Measurements from ENCODE around the gene TBC1D26. TPM values are rescaled to one million over a fixed set of nuclear protein-coding genes. Genes with fewer than 3 reads are reported as not detected.

Gene TBC1D26
- total and polyA plus RNA-seq, 2 of the 4 experiments (the other 2 are of a cell fraction) = 0.02 TPM; not detected in 1

GRCh38 chr17:15779119-15779518, 47.0 kb downstream of the TBC1D26 start:
- Histone ChIP-seq H3K36me3 (ENCODE audit: control insufficient read depth, insufficient read depth, low read length) (no peaks in the 10 kb centered on the region), H3K14ac (replicated peaks; ENCODE audit: low read depth, low read length) (no peak overlapping the region), H3K27ac (ENCODE audit: insufficient read depth, low read length) (no peak overlapping the region), H3K4me2 (ENCODE audit: low read depth, low read length) (no peak overlapping the region), H3K9me1 (ENCODE audit: insufficient read depth, low read length) (no peaks in the 10 kb centered on the region), H2BK5ac (ENCODE audit: low read depth, low read length, poor library complexity, severe bottlenecking) (no peak overlapping the region), H2AK9ac (replicated peaks; ENCODE audit: low read depth, low read length, poor library complexity) (no peak overlapping the region), H3K27me3 (ENCODE audit: control insufficient read depth, insufficient read depth, low read length) (no peaks in the 10 kb centered on the region; the same call in 1 of the 2 replicates), H2AK5ac (ENCODE audit: low read depth, low read length) (no peak overlapping the region), H3K56ac (ENCODE audit: extremely low read depth, insufficient read depth, low read length) (no peak overlapping the region), H3K9ac (ENCODE audit: low read depth, low read length) (no peak overlapping the region), H3K23ac (ENCODE audit: low read depth, low read length) (no peak overlapping the region), H2BK20ac (ENCODE audit: low read depth, low read length) (no peak overlapping the region), H4K5ac (ENCODE audit: low read depth, low read length) (no peak overlapping the region), H3K4ac (ENCODE audit: low read depth, low read length) (no peak overlapping the region), H3K79me1 (ENCODE audit: low read depth in 1 of 2, low read length in 2 of 2) (no peaks in the 10 kb centered on the region), H3K4me1 (ENCODE audit: control insufficient read depth, insufficient read depth, low read length) (no peaks in the 10 kb centered on the region), H4K20me1 (ENCODE audit: insufficient read depth, low read length) (no peaks in the 10 kb centered on the region), H4K8ac (ENCODE audit: low read depth in 2 of 2, low read length in 2 of 2) (no peak overlapping the region), H2AFZ (replicated peaks; ENCODE audit: low read length, poor library complexity) (no peak overlapping the region), H3K4me3 (ENCODE audit: insufficient read depth, low read depth, low read length) (no peak overlapping the region), H2BK120ac (ENCODE audit: low read depth, low read length) (no peak overlapping the region), H2BK15ac (ENCODE audit: low read depth, low read length) (no peak overlapping the region), H3K18ac (ENCODE audit: low read depth, low read length) (no peak overlapping the region), H4K91ac (ENCODE audit: insufficient read depth, low read depth, low read length) (no peak overlapping the region), H3K9me3 (ENCODE audit: control insufficient read depth, insufficient read depth, low read length) (peaks cover 3% of the 10 kb centered on the region; the same call in 1 of the 2 replicates)
- BruUV-seq (replicated peaks) = no TSS peak
- POLR2A ChIA-PET (ENCODE audit: unreplicated experiment) = no interaction called here
- WGBS, 2 experiments (ENCODE audit: extremely low coverage in 2 of 2, insufficient read length in 1 of 2) = no CpG with 5 or more reads among the region's 1 CpG
- CTCF ChIA-PET = no interaction called here
- no peak for TF ChIP-seq MXI1 (IDR thresholded peaks at IDR 0.05; ENCODE audit: borderline replicate concordance, low read depth, low read length)
- no peak for TF ChIP-seq RCOR1 (IDR thresholded peaks at IDR 0.05; ENCODE audit: insufficient replicate concordance, low read length)
- no peak for TF ChIP-seq MAZ (IDR thresholded peaks at IDR 0.05; ENCODE audit: borderline replicate concordance, low read depth, low read length)
- no peak for TF ChIP-seq USF2 (IDR thresholded peaks at IDR 0.05; ENCODE audit: low read depth, low read length)
- no peak for TF ChIP-seq CTCF (conservative IDR thresholded peaks at IDR 0.05; ENCODE audit: low read depth, low read length)
- no peak for TF ChIP-seq CEBPB (IDR thresholded peaks at IDR 0.05; ENCODE audit: low read depth, low read length)
- no peak for TF ChIP-seq RAD21 (IDR thresholded peaks at IDR 0.05; ENCODE audit: low read length)
- no peak for TF ChIP-seq POLR2A (IDR thresholded peaks at IDR 0.05; ENCODE audit: low read depth, low read length)
- TF ChIP-seq ELK1 (IDR thresholded peaks at IDR 0.05; ENCODE audit: borderline replicate concordance, low read depth, low read length) = no peak
- no peak for TF ChIP-seq CHD1 (IDR thresholded peaks at IDR 0.05; ENCODE audit: low read depth, low read length)
- no peak for TF ChIP-seq SMC3 (IDR thresholded peaks at IDR 0.05; ENCODE audit: low read depth, low read length)
- TF ChIP-seq RFX5 (IDR thresholded peaks at IDR 0.05; ENCODE audit: low read depth, low read length) = no peak
- TF ChIP-seq BHLHE40 (IDR thresholded peaks at IDR 0.05; ENCODE audit: low read depth, low read length) = no peak
- no peak for TF ChIP-seq FOS (IDR thresholded peaks at IDR 0.05; ENCODE audit: low read depth, low read length)
- TF ChIP-seq NFE2L2 (IDR thresholded peaks at IDR 0.05; ENCODE audit: low read depth, low read length) = no peak
- no peak for TF ChIP-seq MAFK (IDR thresholded peaks at IDR 0.05; ENCODE audit: low read depth, low read length)
- in situ Hi-C loops (cut with MboI; ENCODE audit: low sequenced_read_pairs) (no loop called here), intact Hi-C loops (cut with micrococcal nuclease) (no loop called here), dilution Hi-C loops (cut with HindIII; ENCODE audit: low sequenced_read_pairs, unreplicated experiment) (no loop called here)
- DNase-seq (no peak), ATAC-seq (ENCODE audit: low read depth) (no peak)

Data from IMR-90 (cell line).